ENCODE measurements around the gene PTPN4. TPM values are rescaled to one million over a fixed set of nuclear protein-coding genes. Genes with fewer than 3 reads are reported as not detected.

PTPN4 gene
- total and polyA plus RNA-seq, 10 of the 15 experiments (the other 5 are each of a cell fraction or from before 2014, with no cell fraction given) = 5.0 to 29.7 (median 23.7) TPM

DNA sequence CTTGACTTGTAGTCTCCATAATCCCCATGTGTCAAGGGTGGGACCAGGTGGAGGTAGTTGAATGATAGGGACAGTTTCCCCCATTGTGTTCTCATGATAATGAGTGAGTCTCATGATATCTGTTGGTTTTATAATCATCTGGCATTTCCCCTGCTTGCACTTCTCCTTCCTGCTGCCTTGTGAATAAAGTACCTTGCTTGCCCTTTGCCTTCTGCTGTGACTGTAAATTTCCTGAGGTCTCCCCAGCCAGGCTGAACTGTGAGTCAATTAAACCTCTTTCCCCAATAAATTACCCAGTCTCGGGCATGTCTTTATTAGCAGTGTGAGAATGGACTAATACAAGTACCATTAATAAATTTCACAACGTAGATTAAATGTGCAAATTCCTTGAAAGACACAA, 150.8 kb downstream of the PTPN4 start (continued):
- TF ChIP-seq, protein P1, sequence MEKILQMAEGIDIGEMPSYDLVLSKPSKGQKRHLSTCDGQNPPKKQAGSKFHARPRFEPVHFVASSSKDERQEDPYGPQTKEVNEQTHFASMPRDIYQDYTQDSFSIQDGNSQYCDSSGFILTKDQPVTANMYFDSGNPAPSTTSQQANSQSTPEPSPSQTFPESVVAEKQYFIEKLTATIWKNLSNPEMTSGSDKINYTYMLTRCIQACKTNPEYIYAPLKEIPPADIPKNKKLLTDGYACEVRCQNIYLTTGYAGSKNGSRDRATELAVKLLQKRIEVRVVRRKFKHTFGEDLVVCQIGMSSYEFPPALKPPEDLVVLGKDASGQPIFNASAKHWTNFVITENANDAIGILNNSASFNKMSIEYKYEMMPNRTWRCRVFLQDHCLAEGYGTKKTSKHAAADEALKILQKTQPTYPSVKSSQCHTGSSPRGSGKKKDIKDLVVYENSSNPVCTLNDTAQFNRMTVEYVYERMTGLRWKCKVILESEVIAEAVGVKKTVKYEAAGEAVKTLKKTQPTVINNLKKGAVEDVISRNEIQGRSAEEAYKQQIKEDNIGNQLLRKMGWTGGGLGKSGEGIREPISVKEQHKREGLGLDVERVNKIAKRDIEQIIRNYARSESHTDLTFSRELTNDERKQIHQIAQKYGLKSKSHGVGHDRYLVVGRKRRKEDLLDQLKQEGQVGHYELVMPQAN (conservative IDR thresholded peaks at IDR 0.05) = no peak
- TF ChIP-seq NFYB (IDR thresholded peaks at IDR 0.05; ENCODE audit: insufficient read depth, low read depth, low read length) (no peak), POLR2AphosphoS2 (IDR thresholded peaks at IDR 0.05; ENCODE audit: low read depth, low read length) (no peak), ZSCAN29 (IDR thresholded peaks at IDR 0.05) (no peak)

GRCh38 chr2:119914266-119914665, 154.5 kb downstream of the PTPN4 start:
- no peak for FAIRE-seq

More at GRCh38 chr2:119914266-119914665, 154.5 kb downstream of the PTPN4 start:
- in situ Hi-C loops (cut with MboI) = no loop called here
- no peaks in the 10 kb centered on the region for H3K4me1 ChIP-seq (ENCODE audit: control insufficient read depth, insufficient read depth, low read length)
- WGBS (ENCODE audit: insufficient coverage, insufficient replicate concordance, low lambda C conversion rate, missing lambda C conversion rate) = 29% methylated on average over 1 of the region's 1 CpG
- ChIA-PET RAD21 (ENCODE audit: unreplicated experiment) (no interaction called here), CTCF (interaction anchor here (0.7 kb wide), 1 partner anchor 44 kb away, joined by 3 read pairs; no protein-coding TSS in a partner anchor), POLR2A (no interaction called here), SMC1A (ENCODE audit: uncharacterized antibody, unreplicated experiment) (no interaction called here)
- no peak overlapping the region for H3K9ac ChIP-seq (ENCODE audit: control insufficient read depth, insufficient read depth, low read length)
- TF ChIP-seq, protein P2, sequence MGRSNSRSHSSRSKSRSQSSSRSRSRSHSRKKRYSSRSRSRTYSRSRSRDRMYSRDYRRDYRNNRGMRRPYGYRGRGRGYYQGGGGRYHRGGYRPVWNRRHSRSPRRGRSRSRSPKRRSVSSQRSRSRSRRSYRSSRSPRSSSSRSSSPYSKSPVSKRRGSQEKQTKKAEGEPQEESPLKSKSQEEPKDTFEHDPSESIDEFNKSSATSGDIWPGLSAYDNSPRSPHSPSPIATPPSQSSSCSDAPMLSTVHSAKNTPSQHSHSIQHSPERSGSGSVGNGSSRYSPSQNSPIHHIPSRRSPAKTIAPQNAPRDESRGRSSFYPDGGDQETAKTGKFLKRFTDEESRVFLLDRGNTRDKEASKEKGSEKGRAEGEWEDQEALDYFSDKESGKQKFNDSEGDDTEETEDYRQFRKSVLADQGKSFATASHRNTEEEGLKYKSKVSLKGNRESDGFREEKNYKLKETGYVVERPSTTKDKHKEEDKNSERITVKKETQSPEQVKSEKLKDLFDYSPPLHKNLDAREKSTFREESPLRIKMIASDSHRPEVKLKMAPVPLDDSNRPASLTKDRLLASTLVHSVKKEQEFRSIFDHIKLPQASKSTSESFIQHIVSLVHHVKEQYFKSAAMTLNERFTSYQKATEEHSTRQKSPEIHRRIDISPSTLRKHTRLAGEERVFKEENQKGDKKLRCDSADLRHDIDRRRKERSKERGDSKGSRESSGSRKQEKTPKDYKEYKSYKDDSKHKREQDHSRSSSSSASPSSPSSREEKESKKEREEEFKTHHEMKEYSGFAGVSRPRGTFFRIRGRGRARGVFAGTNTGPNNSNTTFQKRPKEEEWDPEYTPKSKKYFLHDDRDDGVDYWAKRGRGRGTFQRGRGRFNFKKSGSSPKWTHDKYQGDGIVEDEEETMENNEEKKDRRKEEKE (IDR thresholded peaks at IDR 0.05) = no peak
- TF ChIP-seq ZNF274 (IDR thresholded peaks at IDR 0.05; ENCODE audit: insufficient read depth, insufficient read length) (no peak), HDGF (IDR thresholded peaks at IDR 0.05) (no peak), HDAC6 (IDR thresholded peaks at IDR 0.05; ENCODE audit: unreplicated experiment) (no peak)
- TF ChIP-seq, protein P3, sequence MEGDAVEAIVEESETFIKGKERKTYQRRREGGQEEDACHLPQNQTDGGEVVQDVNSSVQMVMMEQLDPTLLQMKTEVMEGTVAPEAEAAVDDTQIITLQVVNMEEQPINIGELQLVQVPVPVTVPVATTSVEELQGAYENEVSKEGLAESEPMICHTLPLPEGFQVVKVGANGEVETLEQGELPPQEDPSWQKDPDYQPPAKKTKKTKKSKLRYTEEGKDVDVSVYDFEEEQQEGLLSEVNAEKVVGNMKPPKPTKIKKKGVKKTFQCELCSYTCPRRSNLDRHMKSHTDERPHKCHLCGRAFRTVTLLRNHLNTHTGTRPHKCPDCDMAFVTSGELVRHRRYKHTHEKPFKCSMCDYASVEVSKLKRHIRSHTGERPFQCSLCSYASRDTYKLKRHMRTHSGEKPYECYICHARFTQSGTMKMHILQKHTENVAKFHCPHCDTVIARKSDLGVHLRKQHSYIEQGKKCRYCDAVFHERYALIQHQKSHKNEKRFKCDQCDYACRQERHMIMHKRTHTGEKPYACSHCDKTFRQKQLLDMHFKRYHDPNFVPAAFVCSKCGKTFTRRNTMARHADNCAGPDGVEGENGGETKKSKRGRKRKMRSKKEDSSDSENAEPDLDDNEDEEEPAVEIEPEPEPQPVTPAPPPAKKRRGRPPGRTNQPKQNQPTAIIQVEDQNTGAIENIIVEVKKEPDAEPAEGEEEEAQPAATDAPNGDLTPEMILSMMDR (IDR thresholded peaks at IDR 0.05 in 2 of 3, conservative IDR thresholded peaks at IDR 0.05 in 1 of 3; ENCODE audit: control insufficient read depth in 2 of 3, extremely low read depth in 1 of 3, insufficient read depth in 1 of 3, low read depth in 3 of 3, low read length in 3 of 3) = no peak
- no peaks in the 10 kb centered on the region for H3K27me3 ChIP-seq (replicated peaks in 1 of 2; ENCODE audit: control insufficient read depth in 2 of 2, insufficient read depth in 2 of 2, low read length in 1 of 2)
- H4K20me1 ChIP-seq (ENCODE audit: control insufficient read depth, insufficient read depth) = no peaks in the 10 kb centered on the region
- H3K4me3 ChIP-seq = no peak overlapping the region
- no peak for ATAC-seq
- BruUV-seq (replicated peaks) = no TSS peak
- no peaks in the 10 kb centered on the region for H3K36me3 ChIP-seq (ENCODE audit: control insufficient read depth in 2 of 2, insufficient read depth in 2 of 2, low read length in 1 of 2)
- DNase-seq (ENCODE audit: low read depth, low spot score) = no peak
- no peaks in the 10 kb centered on the region for H3K79me2 ChIP-seq (ENCODE audit: control insufficient read depth, insufficient read depth, low read length)
- intact Hi-C loops (cut with micrococcal nuclease; ENCODE audit: unreplicated experiment) = no loop called here
- no peaks in the 10 kb centered on the region; the same call in 2 of the 3 replicates for H3K9me3 ChIP-seq (replicated peaks; ENCODE audit: control insufficient read depth, insufficient read depth, low read length)
- no peak overlapping the region for H3K4me2 ChIP-seq (ENCODE audit: control insufficient read depth, insufficient read depth)
- H2AFZ ChIP-seq (ENCODE audit: control insufficient read depth, low read depth, low read length) = no peak overlapping the region
- H3K27ac ChIP-seq (ENCODE audit: control insufficient read depth, insufficient read depth) = no peak overlapping the region

Data from GM12878 (cell line).